Measurements from ENCODE around the gene PTPRR.

Gene PTPRR

DNA sequence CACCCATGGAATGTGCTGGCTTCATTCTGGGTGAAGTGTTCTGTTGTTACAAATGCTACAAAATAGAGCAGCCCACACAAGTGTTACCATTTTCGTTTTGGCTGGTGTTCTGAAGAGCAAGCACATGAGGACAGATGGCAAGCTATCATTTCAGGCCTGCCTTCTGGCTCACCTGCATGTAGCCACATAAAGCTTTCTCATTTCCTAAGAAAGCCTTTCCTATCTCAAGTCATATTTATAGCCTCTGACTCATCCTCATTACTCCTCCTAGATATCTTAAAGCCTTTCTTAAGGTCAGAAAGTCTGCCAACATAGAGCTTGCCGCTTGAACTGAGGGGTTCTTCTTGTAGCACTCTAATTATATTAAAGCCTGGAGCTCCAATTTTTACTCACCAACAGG, 89.0 kb downstream of the PTPRR start:
- Histone ChIP-seq H3K4me3 (ENCODE audit: low read length) (no peak overlapping the region), H3K4me1 (ENCODE audit: control insufficient read depth, low read length) (no peaks in the 10 kb centered on the region), H3K4me2 (ENCODE audit: low read length) (no peak overlapping the region), H3K36me3 (ENCODE audit: control insufficient read depth, low read length) (no peaks in the 10 kb centered on the region), H3K9me3 (ENCODE audit: control insufficient read depth, insufficient read depth, low read length) (no peaks in the 10 kb centered on the region), H4K20me1 (ENCODE audit: control insufficient read depth, insufficient read depth, low read depth, low read length) (no peaks in the 10 kb centered on the region), H3K9me2 (replicated peaks; ENCODE audit: control insufficient read depth, low read length) (no peaks in the 10 kb centered on the region), H3K79me2 (ENCODE audit: control insufficient read depth, low read length) (no peaks in the 10 kb centered on the region), H3K27ac (ENCODE audit: low read depth, low read length) (no peak overlapping the region), H3F3A (ENCODE audit: control insufficient read depth, insufficient read depth) (no peaks in the 10 kb centered on the region), H3K27me3 (ENCODE audit: control insufficient read depth, low read length) (peaks cover 5% of the 10 kb centered on the region; the same call in 1 of the 2 replicates)
- TF ChIP-seq EZH2phosphoT487 (IDR thresholded peaks at IDR 0.05; ENCODE audit: borderline replicate concordance, low read length) (no peak), CTCF (IDR thresholded peaks at IDR 0.05; ENCODE audit: low read depth, low read length, poor library complexity, severe bottlenecking) (no peak)

DNA sequence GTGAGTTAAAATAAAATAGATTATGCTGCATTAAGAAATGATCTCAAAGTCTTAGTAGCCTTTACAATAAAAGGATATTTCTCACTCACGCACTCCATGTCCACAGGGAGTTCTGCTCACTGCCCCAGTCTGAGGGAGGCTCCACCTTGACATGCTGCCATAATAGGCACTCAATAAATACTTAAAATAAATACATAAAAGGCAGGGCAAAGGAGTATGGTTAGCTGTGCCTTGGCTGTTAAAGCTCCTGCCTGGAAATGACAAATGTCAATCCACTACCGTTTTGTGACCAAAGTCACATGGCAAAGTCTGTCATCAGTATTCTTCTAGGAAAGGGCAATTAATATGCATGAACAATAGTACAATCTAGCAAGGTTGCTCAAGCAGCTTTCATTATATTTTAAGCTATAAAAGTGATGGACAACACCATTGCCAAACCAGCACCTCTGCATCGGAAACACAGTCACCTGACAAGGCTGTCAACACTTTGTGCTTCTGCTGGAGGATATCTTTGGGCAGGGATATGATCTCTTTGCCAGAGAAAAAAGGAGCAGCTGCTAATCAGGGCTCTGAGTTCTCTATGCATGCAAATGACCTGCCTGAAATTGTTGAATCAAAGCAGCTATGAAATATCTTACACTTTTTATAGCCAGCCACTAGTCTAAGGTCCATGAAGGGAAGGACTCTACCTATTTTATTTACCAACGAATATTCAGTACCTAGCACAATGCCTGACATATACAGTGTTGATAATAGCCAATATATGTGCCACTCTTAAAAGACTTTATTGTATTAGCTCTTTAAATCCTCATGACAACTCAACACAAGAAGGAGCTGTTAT, 90.1 kb downstream of the PTPRR start:
- no peaks in the 10 kb centered on the region for H4K20me1 ChIP-seq (ENCODE audit: control insufficient read depth, insufficient read depth, low read depth, low read length)
- H3K27me3 ChIP-seq (ENCODE audit: control insufficient read depth, low read length) = no peaks in the 10 kb centered on the region
- no peaks in the 10 kb centered on the region for H3K9me2 ChIP-seq (replicated peaks; ENCODE audit: control insufficient read depth, low read length)
- H3K79me2 ChIP-seq (ENCODE audit: control insufficient read depth, low read length) = no peaks in the 10 kb centered on the region
- H3F3A ChIP-seq (ENCODE audit: control insufficient read depth, insufficient read depth) = no peaks in the 10 kb centered on the region
- H3K36me3 ChIP-seq (ENCODE audit: control insufficient read depth, low read length) = no peaks in the 10 kb centered on the region
- no peak for TF ChIP-seq CTCF (IDR thresholded peaks at IDR 0.05; ENCODE audit: low read depth, low read length, poor library complexity, severe bottlenecking)
- TF ChIP-seq EZH2phosphoT487 (IDR thresholded peaks at IDR 0.05; ENCODE audit: borderline replicate concordance, low read length) = no peak
- H3K4me2 ChIP-seq (ENCODE audit: low read length) = no peak overlapping the region
- no peaks in the 10 kb centered on the region for H3K4me1 ChIP-seq (ENCODE audit: control insufficient read depth, low read length)
- H3K9me3 ChIP-seq (ENCODE audit: control insufficient read depth, insufficient read depth, low read length) = no peaks in the 10 kb centered on the region
- H3K4me3 ChIP-seq (ENCODE audit: low read length) = no peak overlapping the region
- H3K27ac ChIP-seq (ENCODE audit: low read depth, low read length) = no peak overlapping the region

GRCh38 chr12:70829070-70829469, 91.5 kb downstream of the PTPRR start:
- Histone ChIP-seq H4K20me1 (ENCODE audit: control insufficient read depth, insufficient read depth, low read depth, low read length) (no peaks in the 10 kb centered on the region), H3K79me2 (ENCODE audit: control insufficient read depth, low read length) (no peaks in the 10 kb centered on the region), H3K4me1 (ENCODE audit: control insufficient read depth, low read length) (no peaks in the 10 kb centered on the region), H3K27me3 (ENCODE audit: control insufficient read depth, low read length) (no peaks in the 10 kb centered on the region), H3K4me2 (ENCODE audit: low read length) (no peak overlapping the region), H3F3A (ENCODE audit: control insufficient read depth, insufficient read depth) (no peaks in the 10 kb centered on the region), H3K4me3 (ENCODE audit: low read length) (no peak overlapping the region), H3K9me2 (replicated peaks; ENCODE audit: control insufficient read depth, low read length) (no peaks in the 10 kb centered on the region), H3K27ac (ENCODE audit: low read depth, low read length) (no peak overlapping the region), H3K9me3 (ENCODE audit: control insufficient read depth, insufficient read depth, low read length) (no peaks in the 10 kb centered on the region), H3K36me3 (ENCODE audit: control insufficient read depth, low read length) (no peaks in the 10 kb centered on the region)
- TF ChIP-seq EZH2phosphoT487 (IDR thresholded peaks at IDR 0.05; ENCODE audit: borderline replicate concordance, low read length) (no peak), CTCF (IDR thresholded peaks at IDR 0.05; ENCODE audit: low read depth, low read length, poor library complexity, severe bottlenecking) (no peak)

Data from DOHH2 (cell line).